ENCODE results near the gene IL15. TPM values are rescaled to one million over a fixed set of nuclear protein-coding genes. Genes with fewer than 3 reads are reported as not detected.

The IL15 gene
- total and polyA plus RNA-seq, 2 of the 4 experiments (the other 2 are of a cell fraction): 5.0 to 5.2 TPM

DNA sequence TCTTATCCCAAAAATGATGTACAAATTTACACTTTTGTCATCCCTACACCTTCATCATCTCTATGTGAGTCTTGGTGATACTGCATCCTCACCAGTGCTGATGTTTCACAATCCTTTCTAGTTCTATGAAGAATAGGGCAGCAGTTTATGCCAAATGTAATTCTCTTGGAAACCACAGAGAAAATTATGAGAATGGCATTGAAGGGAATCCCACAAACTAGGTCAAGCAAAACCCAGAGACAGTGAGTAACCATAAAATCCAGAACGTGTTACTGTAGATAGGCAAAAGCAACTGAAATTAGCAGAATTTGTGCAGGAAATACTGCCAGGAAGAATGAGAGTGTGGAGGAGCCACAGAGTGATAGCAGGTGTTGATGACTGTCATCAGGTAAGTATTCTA lies 24.5 kb downstream of the IL15 start:
- in situ Hi-C loops (cut with MboI; ENCODE audit: low sequenced_read_pairs): no loop called here
- BruUV-seq (replicated peaks): no TSS peak
- TF ChIP-seq CEBPB (IDR thresholded peaks at IDR 0.05; ENCODE audit: low read depth, low read length) (0 out of 2 replicates have a peak, but pooled peaks have one; percentile 11), SMC3 (IDR thresholded peaks at IDR 0.05; ENCODE audit: low read depth, low read length) (no peak), ELK1 (IDR thresholded peaks at IDR 0.05; ENCODE audit: borderline replicate concordance, low read depth, low read length) (no peak), FOS (IDR thresholded peaks at IDR 0.05; ENCODE audit: low read depth, low read length) (no peak), MAFK (IDR thresholded peaks at IDR 0.05; ENCODE audit: low read depth, low read length) (no peak), CTCF (conservative IDR thresholded peaks at IDR 0.05; ENCODE audit: low read depth, low read length) (no peak)
- TF ChIP-seq, protein P1, sequence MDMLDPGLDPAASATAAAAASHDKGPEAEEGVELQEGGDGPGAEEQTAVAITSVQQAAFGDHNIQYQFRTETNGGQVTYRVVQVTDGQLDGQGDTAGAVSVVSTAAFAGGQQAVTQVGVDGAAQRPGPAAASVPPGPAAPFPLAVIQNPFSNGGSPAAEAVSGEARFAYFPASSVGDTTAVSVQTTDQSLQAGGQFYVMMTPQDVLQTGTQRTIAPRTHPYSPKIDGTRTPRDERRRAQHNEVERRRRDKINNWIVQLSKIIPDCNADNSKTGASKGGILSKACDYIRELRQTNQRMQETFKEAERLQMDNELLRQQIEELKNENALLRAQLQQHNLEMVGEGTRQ (IDR thresholded peaks at IDR 0.05; ENCODE audit: low read depth, low read length): no peak

More for the DNA sequence above, 24.5 kb downstream of the IL15 start:
- Histone ChIP-seq H3K9ac (ENCODE audit: low read depth, low read length) (no peak overlapping the region), H3K36me3 (ENCODE audit: control insufficient read depth, insufficient read depth, low read length) (no peaks in the 10 kb centered on the region), H4K5ac (ENCODE audit: low read depth, low read length) (no peak overlapping the region), H3K23ac (ENCODE audit: low read depth, low read length) (no peak overlapping the region), H3K9me3 (ENCODE audit: control insufficient read depth, insufficient read depth, low read length) (no peaks in the 10 kb centered on the region), H3K79me1 (ENCODE audit: low read depth in 1 of 2, low read length in 2 of 2) (0 out of 4 replicates have a peak, but pooled peaks cover 0 to 3% of the 10 kb centered on the region in 2 experiments), H3K27ac (ENCODE audit: insufficient read depth, low read length) (no peak overlapping the region), H2AFZ (replicated peaks; ENCODE audit: low read length, poor library complexity) (no peak overlapping the region), H2BK5ac (ENCODE audit: low read depth, low read length, poor library complexity, severe bottlenecking) (no peak overlapping the region), H4K8ac (ENCODE audit: low read depth in 2 of 2, low read length in 2 of 2) (no peak overlapping the region), H3K4ac (ENCODE audit: low read depth, low read length) (no peak overlapping the region), H3K27me3 (ENCODE audit: control insufficient read depth, insufficient read depth, low read length) (no peaks in the 10 kb centered on the region), H3K18ac (ENCODE audit: low read depth, low read length) (no peak overlapping the region), H3K4me3 (ENCODE audit: insufficient read depth, low read depth, low read length) (no peak overlapping the region), H2AK9ac (replicated peaks; ENCODE audit: low read depth, low read length, poor library complexity) (no peak overlapping the region), H4K91ac (ENCODE audit: insufficient read depth, low read depth, low read length) (no peak overlapping the region), H3K9me1 (ENCODE audit: insufficient read depth, low read length) (no peaks in the 10 kb centered on the region), H3K14ac (replicated peaks; ENCODE audit: low read depth, low read length) (no peak overlapping the region), H4K20me1 (ENCODE audit: insufficient read depth, low read length) (no peaks in the 10 kb centered on the region), H2BK120ac (ENCODE audit: low read depth, low read length) (no peak overlapping the region), H2BK20ac (ENCODE audit: low read depth, low read length) (no peak overlapping the region), H3K4me1 (ENCODE audit: control insufficient read depth, insufficient read depth, low read length) (no peaks in the 10 kb centered on the region), H2BK15ac (ENCODE audit: low read depth, low read length) (no peak overlapping the region), H2AK5ac (ENCODE audit: low read depth, low read length) (no peak overlapping the region), H3K56ac (ENCODE audit: extremely low read depth, insufficient read depth, low read length) (no peak overlapping the region), H3K4me2 (ENCODE audit: low read depth, low read length) (no peak overlapping the region)
- CTCF ChIA-PET: no interaction called here
- DNase-seq (no peak), ATAC-seq (ENCODE audit: low read depth) (no peak)
- intact Hi-C loops (cut with micrococcal nuclease): no loop called here
- dilution Hi-C loops (cut with HindIII; ENCODE audit: low sequenced_read_pairs, unreplicated experiment): no loop called here
- WGBS, 2 experiments (ENCODE audit: extremely low coverage in 2 of 2, insufficient read length in 1 of 2): 63% methylated on average over 1 of the region's 1 CpG; no CpG with 5 or more reads in 1 of the 2 experiments
- POLR2A ChIA-PET (ENCODE audit: unreplicated experiment): no interaction called here

All from IMR-90 (cell line).